22Rv1 (cell line): ENCODE data around the gene PLSCR2.

Source experiments
- CTCF ChIP-seq: fragments of 450-650 bp; IDR thresholded peaks from 2 replicates; pipeline ENCODE4 v1.5.1; 2017; ENCODE audit warnings: mild to moderate bottlenecking
- ZFX ChIP-seq: fragments of 450-650 bp; IDR thresholded peaks from 2 replicates; pipeline ENCODE4 v1.6.1; 2017; ENCODE audit warnings: antibody characterized with exemption, borderline replicate concordance

DNA sequence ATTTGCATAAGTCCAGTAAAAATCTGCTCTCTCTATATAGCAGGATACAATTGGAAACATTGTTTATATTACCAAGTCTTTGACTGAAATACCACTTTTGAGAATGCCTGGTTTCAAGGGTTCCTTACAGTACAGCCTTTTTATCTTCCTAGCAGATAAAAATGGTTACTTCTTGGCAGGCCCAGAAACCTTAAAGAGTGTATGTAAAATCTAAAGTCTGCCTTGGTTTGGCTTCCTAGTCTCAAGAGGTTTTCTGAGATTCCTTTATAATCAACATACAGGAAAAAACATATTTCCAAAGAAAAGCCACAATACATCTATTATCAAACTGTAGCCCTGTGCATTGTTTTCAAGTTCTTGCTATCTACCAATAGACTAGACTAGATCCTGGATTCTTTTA is 84.6 kb downstream of the PLSCR2 start:
- TF ChIP-seq CTCF (no peak), ZFX (no peak)
